Measurements from ENCODE around the gene CAMK1D.

Gene CAMK1D

DNA sequence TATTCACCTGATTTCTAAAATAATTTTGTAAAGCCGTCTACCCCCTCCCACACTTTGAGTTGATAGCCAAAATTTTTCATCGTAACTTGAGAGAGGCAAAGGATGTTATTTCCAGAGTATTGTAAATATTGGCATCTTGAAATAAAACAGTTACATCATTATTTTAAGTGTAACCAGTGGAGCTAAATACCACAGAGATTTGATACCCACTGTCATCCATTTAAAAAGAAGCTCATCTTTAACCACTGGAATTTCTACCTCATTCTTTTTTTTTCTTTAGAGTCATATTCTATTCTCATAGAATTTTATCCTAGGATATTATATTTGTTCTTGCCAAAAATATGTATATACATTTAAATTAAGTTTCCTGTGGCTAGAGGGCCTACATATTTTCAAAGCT, 48.6 kb downstream of the CAMK1D start:
- no peak for DNase-seq (ENCODE audit: extremely low read depth in 1 of 2, low read depth in 1 of 2)

DNA sequence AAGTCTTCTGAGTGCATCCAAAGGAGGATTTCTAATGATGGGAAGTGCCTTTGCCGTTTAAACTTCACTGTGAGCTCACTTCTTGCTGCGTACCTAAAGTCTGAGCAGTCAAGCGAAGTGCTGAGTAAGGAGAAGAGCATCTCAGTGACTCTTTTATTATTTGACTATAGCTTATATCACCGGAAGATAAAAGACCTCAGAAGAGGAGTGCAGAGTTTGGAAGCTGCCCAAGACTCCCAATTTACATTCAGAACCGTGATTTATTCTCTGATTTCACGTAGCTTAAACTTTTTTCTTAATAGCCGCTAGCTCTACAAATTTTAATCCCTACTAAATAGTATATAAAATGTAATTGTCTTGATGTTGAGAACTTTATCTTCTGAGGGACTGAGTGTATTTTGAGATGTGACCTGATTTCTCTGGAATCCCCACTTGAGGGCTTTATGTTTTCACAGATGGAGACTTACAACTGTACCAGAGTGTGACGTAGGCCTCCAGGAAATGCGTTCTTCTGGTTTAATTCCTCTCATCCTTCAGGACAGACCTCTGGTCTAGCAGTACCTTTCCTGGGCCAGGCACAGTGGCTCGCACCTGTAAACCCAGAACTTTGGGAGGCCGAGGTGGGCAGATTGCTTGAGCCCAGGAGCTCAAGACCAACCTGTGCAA, 51.1 kb downstream of the CAMK1D start:
- no peak for DNase-seq (ENCODE audit: extremely low read depth in 1 of 2, low read depth in 1 of 2)

DNA sequence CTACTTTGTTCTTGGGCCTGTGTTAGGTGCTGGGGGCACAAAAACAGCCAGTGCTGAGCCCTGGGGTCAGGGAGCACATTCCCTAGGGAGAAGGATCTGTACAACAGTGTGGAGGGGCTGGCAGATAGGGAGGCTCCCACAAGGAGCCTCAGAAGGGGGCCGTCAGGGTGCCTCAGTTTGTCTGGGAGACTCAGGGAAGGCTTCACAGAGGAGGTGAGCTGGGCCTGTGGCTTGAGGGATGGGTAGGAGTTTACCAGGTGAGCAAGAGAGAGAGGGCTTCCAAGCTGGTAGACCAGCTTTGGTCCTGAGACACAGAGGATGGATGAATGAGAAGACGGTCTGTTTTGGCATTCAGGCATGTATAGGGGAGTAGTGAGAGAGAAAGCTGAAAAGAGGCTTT, 52.1 kb downstream of the CAMK1D start:
- no peak for DNase-seq (ENCODE audit: extremely low read depth in 1 of 2, low read depth in 1 of 2)

- no peak for DNase-seq (ENCODE audit: extremely low read depth in 1 of 2, low read depth in 1 of 2)
Measured at GRCh38 chr10:12403119-12403518, 53.8 kb downstream of the CAMK1D start.

GRCh38 chr10:12405342-12406320, 56.3 kb downstream of the CAMK1D start:
- no peak for DNase-seq (ENCODE audit: extremely low read depth in 1 of 2, low read depth in 1 of 2)

GRCh38 chr10:12406764-12407400, 57.5 kb downstream of the CAMK1D start:
- DNase-seq (ENCODE audit: extremely low read depth in 1 of 2, low read depth in 1 of 2) = no peak

DNA sequence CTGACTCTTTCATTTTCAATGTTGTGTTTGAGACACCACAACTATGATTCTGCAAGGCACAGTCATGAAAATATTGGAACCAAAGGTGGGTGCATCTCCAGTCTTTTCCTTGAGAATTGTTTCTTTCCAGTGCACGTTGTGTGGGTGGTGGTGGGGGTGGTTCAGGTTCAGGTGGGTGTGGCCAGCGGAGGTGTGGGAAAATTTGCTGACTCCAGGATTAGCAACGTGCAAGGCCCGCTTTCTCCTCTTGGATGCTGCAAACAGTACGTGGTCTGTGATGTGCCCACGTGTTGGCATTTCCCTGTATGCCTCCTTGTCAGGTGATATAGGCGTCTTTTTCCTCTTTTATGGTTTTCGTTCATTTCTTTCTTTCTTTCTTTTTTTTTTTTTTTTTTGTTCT, 59.1 kb downstream of the CAMK1D start:
- DNase-seq (ENCODE audit: extremely low read depth in 1 of 2, low read depth in 1 of 2) = no peak

GRCh38 chr10:12409161-12409560, 59.8 kb downstream of the CAMK1D start:
- no peak for DNase-seq (ENCODE audit: extremely low read depth in 1 of 2, low read depth in 1 of 2)

DNA sequence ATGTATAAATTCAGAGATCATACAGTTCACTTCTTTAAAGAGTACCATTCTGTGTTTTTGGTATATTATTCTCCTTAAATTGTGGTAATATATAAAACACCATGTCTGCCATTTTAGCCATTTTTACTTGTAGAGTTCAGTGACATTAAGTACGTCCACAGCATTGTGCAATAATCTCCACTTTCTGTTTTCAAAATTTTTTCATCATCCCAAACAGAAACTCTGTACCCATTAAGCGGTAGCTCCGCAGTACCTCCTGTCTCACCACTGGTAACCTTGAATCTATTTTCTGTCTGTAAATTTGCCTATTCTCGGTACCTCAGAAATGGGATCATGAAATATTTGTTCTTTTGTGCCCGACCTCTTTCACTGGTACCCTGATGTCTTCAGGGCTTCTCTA, 60.3 kb downstream of the CAMK1D start:
- no peak for DNase-seq (ENCODE audit: extremely low read depth in 1 of 2, low read depth in 1 of 2)

- peak in 1 of 2 donors; percentile 2 for DNase-seq (ENCODE audit: extremely low read depth in 1 of 2, low read depth in 1 of 2)
Measured at GRCh38 chr10:12412666-12413368, 63.5 kb downstream of the CAMK1D start.

GRCh38 chr10:12413369-12413711, 64.0 kb downstream of the CAMK1D start:
- no peak for DNase-seq (ENCODE audit: extremely low read depth in 1 of 2, low read depth in 1 of 2)

DNA sequence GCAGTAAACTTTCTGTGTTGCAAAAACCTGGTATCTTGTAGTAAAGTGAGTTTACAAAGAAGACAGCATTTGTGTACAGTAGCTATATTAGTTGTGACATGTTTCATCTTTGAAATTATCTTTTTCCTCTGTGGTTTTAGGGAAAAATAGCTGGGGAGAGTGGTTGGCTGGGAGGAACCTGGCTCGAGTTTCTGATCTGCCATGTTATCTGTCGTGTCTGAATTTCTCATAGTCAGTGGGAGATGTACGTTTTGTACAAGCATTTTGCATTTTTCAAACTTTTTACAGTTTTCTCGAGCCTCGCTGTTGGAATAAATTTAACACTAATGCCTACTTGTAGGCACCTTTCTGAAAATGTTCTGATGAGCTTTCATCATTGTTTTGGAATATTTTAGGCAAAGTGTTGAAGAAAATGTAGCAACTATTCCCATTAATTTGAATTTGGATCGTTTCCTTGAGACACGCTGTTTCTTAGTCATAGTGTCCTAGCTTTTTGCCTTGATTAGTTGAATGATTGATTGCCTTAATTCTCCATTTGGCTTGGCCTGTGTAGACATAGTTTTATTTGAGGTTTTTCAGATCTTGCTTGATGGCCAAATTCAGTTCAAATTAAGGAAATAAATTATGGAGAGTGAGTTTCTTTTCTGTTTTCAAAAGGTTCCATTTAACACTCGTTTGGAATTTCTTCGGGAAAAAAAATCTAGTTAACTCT, 65.1 kb downstream of the CAMK1D start:
- DNase-seq (ENCODE audit: extremely low read depth in 1 of 2, low read depth in 1 of 2) = no peak

DNA sequence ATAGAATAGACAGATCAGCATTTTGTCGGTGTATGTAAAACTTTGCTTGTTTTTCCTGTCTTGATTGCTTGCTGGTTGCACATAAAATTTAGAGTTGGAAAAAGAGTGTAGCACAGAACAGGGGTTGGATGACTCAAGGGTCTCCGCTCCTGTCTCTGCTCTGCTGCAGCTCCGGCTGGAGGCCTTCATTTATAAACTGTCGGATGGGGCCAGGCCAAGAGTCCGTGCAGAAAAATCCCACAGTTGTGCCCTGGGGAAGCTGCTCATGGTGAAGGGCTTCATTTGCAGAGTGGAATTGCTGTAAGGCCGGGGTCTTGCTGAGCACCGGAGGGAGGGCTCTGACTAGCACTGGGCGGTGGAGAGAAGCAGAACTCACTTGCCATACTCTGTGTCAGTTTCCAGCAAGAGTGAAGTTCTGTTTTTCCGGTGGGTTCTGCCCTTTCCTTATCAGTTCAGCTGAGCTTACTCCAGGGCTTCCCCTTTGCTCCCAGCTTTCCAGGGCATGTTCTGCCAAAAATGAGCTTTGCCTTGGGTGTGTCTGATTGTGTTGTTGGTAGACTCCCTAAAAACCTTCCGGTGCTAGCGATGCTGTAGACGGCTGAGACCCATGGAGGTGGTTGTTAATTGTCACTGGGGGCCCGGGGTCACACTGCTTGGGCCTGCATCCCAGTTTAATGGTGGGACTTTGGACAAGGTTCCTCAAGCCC, 67.2 kb downstream of the CAMK1D start:
- no peak for DNase-seq (ENCODE audit: extremely low read depth in 1 of 2, low read depth in 1 of 2)

DNA sequence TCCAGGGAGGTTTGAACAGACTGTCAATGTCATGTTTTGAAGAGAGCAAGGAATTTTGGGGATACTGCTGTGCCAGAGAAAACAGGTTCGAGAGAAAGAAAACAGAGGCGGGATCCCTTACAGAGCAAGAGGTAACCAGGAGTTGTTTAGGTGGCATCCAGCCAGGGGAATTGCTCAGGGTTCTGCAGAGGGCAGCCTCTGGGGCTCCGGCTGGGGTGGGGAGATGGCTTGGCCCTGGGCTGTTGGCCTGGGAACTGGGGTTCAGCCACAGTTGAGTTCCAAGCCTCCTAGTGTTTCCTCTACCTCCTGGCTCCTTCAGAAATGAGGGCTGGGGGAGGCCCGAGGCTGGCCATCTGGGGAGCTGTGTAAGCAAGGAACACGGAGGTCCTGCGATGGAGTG, 68.0 kb downstream of the CAMK1D start:
- DNase-seq (ENCODE audit: extremely low read depth in 1 of 2, low read depth in 1 of 2) = no peak

DNA sequence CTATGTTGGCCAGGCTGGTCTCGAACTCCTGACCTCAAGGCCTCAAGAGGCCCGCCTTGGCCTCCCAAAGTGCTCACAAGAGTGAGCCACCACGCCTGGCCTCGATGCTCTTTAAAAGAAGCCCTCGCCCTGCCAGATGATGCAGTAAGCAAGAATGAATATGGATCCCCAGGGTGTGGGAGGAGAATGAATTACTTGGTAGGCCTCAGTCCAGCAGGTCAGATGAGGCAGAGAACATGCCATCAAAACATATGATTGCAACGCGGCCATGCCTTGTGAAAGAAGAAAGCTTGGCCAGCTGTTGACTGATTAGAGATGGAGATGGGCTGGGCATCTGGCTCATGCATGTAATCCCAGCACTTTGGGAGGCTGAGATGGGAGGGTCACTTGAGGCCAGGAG, 68.7 kb downstream of the CAMK1D start:
- no peak for DNase-seq (ENCODE audit: extremely low read depth in 1 of 2, low read depth in 1 of 2)

GRCh38 chr10:12418725-12419261, 69.4 kb downstream of the CAMK1D start:
- no peak for DNase-seq (ENCODE audit: extremely low read depth in 1 of 2, low read depth in 1 of 2)

DNA sequence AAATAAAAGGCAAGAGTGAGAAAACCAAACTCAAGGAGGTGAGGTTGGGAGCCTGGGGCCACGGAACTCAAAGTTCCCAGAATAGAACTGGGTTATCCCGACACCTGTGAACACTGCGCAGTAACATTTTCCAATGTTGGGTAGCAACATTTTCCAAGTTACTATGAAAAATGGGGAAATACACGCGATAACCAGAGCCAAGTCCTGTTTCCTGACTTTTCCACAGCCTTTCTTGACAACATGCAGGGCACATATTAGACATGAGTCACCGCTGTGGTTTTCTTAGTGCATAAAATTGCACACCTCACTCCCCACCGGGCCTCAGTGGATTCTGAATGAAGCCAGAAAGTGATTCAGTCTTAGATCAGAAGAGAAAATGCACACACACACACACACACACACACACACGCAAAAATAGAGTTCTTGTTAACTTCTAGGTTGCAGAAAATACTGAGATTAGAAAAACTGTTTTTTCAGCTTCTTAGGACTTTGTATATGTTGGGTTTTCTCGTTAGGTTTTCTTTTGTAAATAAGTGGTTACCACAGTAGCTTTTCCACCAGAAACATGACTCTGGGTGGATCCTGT, 70.0 kb downstream of the CAMK1D start:
- peak; percentile 8 to 42 for DNase-seq (ENCODE audit: extremely low read depth in 1 of 2, low read depth in 1 of 2)

- DNase-seq (ENCODE audit: extremely low read depth in 1 of 2, low read depth in 1 of 2) = no peak
Measured at GRCh38 chr10:12420530-12421120, 71.3 kb downstream of the CAMK1D start.

GRCh38 chr10:12422189-12422588, 72.8 kb downstream of the CAMK1D start:
- DNase-seq (ENCODE audit: extremely low read depth in 1 of 2, low read depth in 1 of 2) = no peak

Data from activated CD8-positive, alpha-beta memory T cell treated with anti-CD3 and anti-CD28 coated beads for 1 hour (primary cell).